HG03159 (cell line): ENCODE measurements around the gene WDR7.
A peak's percentile ranks its signal among the peaks of the same experiment; 100 is the strongest.

ENCODE experiments used
- ATAC-seq: cut with Tn5 transposase; IDR thresholded peaks from one replicate; pipeline ENCODE4 v1.9.1; 2021; ENCODE audit warnings: mild to moderate bottlenecking, moderate library complexity; ENCODE audit not compliant: unreplicated experiment

The WDR7 gene

DNA sequence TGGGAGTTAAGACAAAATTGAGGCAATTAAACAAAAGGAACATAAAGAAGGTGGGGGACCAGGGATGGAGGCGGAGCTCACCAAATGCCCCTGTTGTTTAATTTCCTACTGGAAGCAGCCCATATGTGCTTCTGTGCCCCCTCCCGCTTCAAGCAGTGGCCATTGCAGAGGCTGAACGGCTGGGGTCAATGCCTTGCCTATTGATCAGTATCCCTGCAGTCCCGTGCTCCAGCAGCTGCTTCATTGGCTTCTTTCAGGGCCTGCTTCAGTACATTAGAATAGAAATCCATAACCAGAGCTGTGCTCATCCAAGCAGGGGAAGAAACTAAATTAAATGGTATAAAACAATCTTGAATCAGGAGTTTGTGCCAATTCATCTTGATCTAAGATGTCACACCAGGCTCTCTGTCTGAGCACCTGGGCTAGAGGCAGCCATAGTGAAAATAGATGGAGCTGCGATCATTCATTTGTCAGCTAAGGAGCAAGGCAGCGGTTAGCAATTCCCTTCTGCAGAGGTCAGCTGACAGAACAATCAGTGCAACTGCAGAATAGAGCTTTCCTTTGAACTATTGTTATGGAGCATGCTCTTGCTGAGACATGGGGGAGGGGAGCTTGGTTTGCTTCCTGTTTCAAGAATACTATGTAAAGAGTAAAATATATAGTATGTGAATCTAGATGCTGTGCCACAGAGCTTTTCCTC is 222.4 kb downstream of the WDR7 start:
- ATAC-seq: no peak

DNA sequence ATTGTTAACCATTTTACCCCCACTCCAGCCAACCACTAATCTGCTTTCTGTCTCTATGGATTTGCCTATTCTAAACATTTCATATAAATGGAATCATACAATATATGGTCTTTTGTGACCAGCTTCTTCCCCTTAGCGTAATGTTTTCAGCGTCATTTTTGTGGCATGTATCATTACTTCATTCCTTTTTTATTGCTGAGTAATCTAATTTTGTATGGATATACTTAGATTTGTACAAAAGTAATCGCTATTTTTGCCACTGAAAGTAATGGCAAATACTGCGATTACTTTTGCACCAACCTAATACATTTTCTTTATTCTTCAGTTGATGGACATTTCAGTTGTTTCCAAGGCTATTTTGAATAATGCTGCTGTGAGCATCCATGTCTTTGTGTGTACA is 227.6 kb downstream of the WDR7 start:
- ATAC-seq: no peak

DNA sequence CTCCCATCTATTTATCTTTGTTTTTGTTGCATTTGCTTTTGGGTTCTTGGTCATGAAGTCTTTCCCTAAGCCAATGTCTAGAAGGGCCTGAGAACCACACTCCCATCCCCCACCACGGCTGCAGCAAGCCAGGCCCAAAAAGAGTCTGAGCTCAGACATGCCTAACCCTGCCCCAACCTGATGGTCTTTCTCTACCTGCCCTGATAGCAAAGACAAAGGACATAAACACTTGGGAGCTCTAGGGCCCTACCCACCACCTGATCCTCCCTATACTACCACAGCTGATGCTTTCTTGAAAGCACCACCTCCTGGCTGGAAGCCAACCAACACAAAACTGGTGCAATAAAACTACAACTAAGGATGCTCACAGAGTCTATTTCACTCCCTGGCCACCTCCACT is 233.4 kb downstream of the WDR7 start:
- ATAC-seq: no peak

DNA sequence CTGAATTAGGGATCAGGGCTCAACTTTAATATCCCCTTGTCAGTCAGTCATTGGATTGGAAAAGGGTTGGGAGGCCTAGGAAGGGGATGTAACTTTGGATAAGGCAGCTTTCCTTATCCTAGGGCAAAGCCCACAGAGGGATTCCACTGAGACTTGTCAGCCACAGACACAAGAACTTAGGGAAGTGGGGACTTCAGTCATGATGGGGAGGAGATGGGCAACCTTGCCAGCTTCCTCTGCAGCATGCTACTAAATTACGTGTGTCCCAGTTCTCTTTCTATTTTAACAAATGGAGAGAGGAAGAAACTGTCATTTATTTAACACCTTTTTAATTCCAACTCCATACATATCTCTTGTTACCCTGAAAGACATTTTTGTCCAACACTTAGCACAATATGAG is 237.8 kb downstream of the WDR7 start:
- ATAC-seq: no peak

DNA sequence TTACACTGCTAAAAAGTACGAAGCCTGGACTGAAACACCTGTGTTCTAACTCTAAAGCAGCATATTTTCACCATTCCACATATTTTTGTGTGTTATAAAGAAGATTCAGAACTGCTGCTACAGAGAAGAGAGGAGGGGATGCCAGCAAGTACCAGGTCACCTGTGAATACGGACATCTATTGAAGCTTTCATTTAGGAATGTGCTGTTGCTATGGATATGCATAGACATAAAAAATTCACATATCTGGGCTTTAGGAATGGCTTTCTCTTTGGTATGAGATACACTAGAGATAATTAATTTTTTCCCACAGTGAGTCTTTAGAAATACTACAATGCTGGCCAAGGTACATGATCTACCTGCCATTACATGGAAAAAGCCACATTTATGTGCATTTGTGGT is 238.5 kb downstream of the WDR7 start:
- ATAC-seq: no peak

DNA sequence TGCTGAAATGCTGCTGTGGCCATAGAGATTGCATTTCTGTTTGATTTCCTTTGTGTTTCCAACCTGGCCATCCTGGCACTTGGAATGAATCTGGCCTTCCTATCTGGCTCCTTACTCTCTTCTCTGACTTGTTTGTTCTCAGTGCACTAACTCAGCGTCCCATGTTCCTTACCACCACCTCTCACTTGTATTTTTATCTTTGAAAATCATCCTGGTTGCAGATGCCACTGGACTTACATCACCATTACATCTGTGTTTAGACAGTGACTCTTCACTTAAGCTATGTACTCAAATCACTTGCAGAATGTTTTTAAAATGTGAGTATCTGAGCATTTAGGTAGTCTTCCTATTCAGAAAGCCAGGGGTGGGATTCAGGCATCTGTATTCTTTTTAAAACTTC is 239.5 kb downstream of the WDR7 start:
- no peak for ATAC-seq

DNA sequence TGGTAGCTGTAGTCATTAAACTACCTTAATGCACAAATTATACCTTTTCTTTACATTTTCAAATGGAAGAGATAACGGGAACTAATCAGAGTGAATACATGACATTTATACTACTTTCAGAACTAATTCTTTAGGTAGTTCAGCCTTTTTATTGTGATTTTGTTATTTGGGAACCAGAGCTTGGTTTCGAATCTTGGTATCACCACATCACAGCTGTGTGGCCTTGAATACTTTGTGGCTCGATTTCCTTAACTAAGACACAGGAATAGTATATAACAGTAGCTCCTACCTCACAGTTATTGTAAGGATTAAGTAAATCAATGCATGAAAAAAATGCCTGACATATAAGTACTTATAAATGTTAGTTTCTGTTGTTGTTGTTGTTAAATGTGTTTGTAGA is 240.0 kb downstream of the WDR7 start:
- ATAC-seq: no peak

DNA sequence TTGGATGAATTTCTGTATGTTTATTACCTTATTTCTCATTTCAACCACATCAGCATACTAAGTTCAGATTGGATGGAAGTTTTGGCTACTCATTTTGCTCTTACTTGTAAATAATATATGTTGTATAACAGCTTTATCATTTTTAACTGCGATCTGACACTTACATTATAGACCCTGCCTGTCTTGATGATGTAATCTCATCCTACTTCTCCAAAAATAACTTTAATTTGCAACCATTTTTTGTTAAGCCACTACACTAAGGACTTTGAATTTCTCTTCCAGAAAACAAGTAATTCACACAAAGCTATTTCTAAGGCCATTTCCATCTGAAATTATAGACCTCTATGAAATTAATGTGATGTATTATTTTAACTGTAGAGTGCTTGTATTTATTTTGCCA is 240.7 kb downstream of the WDR7 start:
- ATAC-seq: no peak

DNA sequence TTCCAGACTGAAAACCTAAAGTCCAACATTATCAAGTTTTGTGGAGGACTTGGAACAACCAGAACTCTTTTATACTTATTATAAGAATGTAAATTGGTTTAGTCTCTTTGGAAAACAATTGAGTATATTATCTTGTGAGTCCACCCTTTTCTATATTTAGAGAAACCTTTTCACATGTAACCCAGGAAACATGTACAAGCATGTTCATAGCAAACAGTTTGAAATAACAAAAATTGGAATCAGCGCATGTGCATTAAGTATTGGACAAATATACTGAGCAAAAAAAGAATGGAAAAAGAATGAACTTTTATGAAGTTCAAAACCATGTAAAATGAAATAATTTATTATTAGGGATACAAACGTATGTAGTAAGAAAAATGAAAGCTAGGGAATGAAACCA is 246.0 kb downstream of the WDR7 start:
- no peak for ATAC-seq

DNA sequence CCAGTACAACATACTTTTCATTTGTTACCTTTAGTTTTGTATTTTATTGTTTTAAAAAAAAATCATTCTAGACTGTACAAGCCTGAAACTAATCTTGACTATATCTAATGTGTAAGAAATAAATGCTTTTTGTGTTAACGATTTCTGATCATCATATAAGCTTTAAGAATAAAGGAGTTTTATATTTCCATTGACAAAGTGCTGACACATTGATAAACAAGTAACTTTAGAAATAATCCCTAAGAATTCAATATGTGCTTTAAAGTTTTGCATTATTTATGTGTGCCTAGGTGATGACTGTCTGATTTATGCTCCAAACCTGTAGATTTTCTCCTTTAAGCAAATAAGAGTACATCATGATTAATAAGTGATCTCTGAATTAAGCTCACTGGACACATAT is 248.5 kb downstream of the WDR7 start:
- ATAC-seq: no peak

DNA sequence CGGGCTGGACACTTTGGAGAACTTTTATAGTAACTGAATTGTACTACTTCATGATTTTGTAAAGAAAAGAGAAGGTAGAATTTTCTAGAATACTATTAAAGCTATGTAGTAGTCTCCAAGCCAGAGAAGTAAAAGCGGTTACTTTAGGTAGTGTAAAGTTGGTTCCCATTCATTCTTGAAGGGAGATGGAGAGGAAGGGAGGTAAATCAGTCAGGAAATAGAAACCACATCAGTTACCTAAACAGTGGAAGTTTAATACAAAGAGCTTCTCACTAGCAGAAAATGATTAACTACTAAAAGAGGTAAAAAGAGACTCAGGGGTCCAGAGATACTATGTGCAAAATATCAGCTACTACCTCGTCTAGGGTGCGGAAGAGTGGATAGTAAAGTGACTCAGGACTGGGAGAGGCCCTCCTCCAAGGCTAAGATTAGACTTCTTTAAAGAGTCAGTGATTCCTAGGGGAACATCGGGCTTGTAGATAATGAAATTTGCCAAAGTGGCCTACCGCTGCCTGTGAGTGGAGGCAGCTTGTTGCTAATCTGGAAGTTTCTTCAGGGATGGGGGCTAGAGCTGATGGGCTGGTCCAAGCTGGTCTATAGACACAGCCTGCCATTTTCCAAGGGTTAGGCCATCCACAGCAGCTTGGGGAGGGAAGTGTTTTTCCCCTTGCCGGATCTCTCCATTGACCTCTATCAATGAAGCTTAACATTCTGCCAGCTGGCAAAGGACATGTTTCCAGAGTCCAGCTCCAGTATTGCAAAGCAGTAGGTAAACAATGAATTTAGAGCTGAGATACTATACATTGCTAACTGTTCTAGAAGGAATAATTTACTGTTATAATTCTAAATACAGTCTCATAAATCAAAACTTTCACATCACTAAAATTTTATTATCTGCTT is 249.3 kb downstream of the WDR7 start:
- no peak for ATAC-seq

DNA sequence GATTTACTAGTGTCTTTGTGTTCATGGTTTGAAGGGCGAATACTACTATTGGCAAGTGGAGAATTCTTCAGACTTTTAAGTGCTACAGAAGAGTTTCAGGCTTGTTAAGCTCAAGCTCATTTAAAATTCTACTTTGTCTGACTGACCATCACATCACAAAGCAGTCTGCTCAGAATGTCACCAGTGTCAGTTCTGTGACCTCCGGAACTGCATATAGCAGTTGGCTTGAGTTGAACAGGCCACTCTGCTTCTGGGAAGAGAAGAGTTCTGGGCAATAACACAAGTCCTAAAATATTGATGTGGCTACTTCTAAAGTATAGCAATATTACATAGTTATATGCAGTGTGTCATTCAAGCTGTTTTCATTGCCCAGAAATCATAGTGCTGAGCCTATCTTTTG is 250.8 kb downstream of the WDR7 start:
- no peak for ATAC-seq

DNA sequence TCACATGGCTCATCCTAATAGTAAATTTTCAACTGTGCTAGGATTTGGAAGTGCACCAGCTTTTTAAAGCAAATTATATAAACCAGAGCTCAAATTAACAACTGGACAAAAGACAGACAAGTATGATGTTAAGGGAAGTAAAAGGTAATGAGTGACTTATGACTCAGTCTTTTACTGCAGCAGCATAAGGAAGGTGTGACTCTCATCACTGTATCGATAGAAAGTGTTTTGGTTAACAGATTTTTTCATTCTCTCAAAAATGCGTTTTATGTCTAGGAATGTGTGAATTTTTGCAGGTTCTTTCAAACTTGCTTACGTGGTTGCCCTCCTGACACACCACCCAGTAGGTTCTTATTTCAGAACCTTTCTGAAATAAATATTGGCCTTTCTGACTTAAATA is 251.5 kb downstream of the WDR7 start:
- no peak for ATAC-seq

DNA sequence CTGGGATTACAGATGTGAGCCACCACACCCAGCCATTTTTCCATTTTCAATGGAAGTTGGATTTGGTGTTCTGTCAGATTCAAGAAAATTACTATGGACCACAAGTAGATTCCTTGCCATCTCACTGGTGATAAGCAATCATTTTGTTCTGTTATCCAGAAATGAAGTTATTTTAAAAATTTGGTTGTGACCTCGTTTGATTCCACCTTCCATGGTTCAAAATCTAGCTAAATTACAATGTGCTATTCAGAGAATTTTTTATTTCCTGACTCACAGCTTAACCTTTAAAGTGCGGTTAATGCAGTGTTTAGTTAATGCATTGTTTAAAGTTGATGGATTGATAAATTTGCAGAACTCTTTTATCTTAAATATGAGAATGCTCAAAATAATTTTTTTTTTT is 252.5 kb downstream of the WDR7 start:
- ATAC-seq: no peak

DNA sequence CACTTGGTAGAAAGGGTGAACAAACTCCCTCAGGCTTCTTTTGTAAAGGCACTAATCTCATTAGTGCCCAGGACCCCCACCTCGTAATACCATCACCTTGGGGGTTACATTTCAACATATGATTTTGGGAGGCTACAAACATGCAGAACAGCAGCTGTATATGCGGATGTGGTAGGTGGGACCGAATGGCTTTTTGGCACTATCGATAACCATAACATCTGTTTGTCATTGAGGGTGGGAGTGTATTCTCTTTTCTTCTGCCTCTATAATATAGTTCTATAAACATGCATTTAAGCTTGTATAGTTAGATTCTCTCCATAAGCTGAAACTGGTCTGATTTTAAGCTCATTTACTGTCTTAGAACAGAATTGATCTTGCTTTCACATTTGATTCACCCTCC is 256.6 kb downstream of the WDR7 start:
- no peak for ATAC-seq

DNA sequence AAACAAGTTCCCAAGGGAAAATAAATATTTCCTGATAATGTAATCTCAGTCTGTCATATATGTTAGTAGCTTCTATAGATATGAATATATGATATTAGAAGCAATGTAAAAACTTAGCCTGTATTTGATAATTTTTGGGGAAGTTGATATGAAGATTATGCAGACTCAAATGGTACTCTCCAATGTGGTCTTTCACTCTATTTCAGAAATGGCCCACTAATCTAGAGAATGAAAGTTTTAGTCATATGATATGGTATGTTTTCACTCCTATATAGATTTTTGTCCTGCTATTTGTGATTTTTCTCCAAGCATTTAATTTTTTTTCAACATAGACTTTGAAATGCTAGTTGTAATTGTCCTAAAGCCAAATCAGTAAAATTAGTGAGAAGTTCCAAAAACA is 259.1 kb downstream of the WDR7 start:
- no peak for ATAC-seq

DNA sequence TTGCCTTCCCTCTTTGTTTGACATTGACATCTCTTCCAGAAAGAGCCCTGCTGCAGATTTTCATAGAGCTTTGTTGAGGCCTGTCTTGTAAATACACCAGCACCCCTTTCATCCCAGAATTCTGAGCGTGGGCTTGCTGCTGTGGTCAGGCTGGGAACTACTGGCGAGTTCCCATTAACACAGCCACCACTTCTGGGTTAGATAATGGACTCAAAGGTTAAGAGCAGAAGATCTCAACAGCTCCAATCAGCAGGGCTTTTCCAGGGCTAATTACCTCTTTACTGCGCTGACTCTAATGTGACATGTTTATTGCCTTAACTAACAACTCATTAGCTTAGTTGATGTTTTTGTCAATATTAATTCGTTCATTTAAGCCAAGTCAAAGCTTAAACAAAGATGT is 259.8 kb downstream of the WDR7 start:
- no peak for ATAC-seq

DNA sequence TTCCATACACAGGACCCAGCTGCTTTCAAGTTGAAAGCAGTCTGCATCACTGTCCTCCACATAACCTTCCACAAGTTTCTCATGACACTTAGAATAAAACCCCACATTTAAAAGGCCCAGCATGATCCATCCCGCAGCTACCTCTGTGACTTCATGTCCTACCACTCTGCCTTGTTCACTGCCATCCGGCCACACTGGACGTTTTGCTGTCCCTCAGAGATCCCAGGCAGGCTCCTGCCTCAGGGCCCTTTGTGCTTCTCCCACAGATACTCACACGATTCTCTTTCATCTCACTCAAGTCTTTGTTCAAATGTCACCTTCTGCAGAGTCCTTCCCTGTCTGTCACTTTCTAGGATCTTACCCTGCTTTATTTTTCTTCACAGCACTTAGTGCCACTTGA is 262.8 kb downstream of the WDR7 start:
- ATAC-seq: no peak

DNA sequence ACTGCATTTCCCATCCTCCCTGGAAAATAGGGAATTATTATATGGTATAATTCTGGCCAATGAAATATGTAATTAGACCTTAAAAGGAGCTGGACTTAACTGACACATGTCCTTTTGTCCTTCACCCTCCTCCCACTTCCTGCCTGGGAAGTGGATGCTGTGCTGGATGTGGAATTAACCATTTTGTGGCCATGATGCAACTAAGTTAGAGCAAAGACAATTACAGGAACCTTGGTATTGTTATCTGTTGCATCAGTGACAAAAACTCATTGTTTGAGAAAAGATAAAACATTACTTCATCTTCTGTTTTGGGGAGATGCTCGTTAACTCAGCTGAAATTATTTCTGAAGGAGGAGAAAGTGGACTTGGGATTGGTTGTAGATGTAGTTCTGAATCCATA is 268.0 kb downstream of the WDR7 start:
- ATAC-seq: no peak

DNA sequence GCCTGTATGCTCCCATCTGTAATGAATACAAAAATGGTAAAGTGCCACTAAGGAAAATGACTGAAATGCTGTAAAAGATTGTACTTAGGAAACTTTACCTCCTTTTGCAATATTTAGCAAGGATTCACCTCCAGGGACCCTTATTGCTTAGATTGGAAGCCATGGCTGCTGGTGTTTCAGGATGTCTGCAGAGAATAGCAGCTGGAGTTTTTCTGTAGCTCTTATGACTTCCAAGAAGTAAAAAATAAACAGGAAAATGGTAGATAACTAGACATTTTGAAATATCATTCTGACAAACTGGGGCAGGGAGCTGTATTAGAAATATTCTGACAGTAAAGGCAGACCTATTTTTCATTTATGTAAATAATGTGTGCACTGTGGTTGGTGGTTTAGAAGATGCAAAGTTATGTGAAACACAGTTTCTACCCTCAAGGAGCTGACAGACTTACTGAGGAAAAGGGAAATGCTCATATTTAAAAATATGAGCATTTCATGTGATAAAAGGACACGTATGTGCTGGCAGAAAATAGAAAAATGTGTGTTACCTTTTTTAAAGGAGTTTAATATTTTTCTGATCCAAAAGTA is 270.8 kb downstream of the WDR7 start:
- peak; percentile 85 for ATAC-seq

DNA sequence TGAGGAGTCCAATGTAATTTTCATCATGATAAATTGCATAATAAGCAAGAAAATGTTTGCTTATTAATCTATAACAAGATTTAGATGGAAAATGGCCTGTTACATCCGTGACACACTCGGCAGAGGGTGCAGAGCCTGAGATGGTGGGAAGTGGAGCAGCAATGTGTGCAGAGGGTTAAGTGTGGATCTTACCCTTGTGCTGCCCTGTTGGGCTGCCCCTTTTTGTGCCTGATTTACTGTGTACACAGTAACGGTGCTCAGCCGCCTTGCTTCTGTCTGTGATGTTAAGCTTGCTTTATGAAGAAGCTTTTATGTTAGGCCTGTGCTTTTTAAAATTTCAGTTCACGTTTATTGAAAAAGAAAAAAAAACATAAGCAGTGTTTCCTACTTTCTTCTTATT is 275.6 kb downstream of the WDR7 start:
- ATAC-seq: no peak

DNA sequence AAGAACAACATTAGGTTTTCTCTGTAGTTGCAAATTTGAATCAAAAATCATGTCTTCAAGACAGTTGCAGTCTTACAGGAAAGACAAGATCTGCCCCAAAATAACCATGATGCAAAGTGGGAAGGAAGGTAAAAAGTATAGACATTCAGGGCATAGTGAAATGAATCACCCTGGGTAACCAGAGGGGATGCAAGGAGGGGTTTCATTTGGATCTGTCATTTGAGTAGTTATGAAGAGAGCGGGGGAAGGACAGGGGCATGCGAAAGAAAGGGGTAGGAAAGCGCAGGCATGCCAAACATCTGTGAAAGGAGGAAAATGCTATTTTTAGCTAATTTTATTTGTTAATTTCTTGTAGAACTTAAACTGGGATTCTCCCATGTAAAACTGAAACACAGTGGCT is 276.6 kb downstream of the WDR7 start:
- no peak for ATAC-seq
